Epithelial cell of umbilical artery (primary cell): ENCODE measurements around the gene AGO1. TPM values are rescaled to one million over a fixed set of nuclear protein-coding genes. Genes with fewer than 3 reads are reported as not detected.

ENCODE experiments used
- total RNA-seq: library from RNA; depleted of rRNA; stranded (reverse); fragments of >200 nt; gene quantifications from 2 replicates; pipeline ENCODE4 v1.2.3, GENCODE V29; 2014

AGO1 gene
- 7.4 and 9.1 TPM in 2 replicates for total RNA-seq

DNA sequence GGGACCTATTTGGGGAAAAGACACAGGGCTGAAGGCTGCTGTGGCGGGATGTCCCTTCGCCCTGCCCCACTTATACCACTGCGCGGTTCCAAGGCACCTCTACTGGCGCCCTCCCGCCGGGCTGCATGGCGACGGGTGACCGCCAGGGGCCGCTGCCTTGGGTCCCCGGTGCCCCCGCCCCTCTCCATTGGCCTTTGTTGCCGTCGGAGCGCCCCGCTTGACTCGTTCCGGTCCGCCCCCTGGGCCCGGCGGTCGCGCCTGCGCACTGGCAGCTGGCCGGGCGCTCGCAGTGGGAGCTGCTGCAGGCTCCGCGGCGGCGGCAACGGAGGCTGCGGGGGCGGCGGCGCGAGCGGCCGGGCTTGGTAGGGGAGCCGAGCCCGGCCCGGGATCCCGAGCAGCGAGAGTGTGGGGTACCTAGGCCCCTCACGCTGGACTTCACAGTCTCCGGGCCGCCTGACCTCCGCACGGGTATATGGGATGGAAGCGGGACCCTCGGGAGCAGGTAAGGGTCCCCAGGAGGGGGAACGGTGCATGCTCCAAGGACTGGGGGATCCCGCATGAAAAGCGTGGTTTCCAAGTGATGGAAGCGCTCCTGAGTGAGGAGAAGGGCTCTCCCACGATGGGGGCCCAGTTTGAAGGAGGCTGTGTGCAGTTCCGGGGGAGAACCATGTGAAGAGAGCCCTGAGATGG is at the start of gene AGO1:
AGO1 (plus strand) TSS at position 265 of the 690 bp plus-strand sequence; CDS start at position 478, 213 bp downstream.

DNA sequence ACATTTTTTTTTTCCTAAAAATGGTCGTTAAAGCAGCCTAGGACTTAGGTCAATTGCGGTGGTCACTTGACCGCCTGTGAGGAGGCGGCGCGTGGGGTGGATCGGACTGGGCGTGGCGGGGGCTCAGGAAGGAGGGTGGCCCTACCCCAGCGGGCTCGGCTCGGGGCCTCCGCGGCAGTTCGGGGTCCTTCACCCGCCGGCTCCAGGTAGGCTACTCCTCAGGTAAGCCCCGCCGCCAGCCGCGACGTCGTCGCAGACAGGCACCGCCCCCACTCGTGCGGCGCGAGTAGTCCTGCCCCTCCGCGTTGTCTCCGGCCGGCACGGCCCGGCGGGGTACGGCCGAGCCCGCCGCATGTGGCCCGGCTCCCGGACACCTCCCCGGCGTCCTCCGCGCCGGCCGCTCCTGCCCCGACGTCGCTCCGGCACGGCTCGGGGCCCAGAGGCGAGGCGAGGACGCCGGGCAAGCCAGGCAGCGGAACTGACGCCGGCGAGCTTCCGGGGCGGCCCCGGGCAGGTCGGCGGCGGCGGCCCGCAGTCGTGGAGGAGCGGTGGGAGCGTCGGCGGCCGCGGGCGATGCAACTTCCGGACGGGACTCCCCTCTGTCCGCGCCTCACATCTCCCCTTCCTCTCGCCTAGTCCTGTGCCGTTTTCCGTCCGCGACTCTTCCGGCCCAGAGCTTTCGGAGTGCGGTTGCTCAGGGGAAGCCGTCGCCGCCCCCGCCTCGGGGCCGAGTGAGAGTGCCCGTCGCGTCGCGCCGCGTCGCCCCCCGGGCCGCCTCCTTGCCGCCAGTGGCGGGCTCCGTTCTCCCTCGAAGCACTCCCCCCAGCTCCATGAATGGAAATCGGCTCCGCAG is 47.8 kb downstream of the AGO1 start, which contains the start of gene AGO3:
AGO3 (plus strand) TSS at position 513 of the 853 bp plus-strand sequence; CDS start at position 835, 322 bp downstream.

Other genes with a start within 250 kb of the AGO1 start
- gene PSMB2, start 241.7 kb upstream of the AGO1 start, total RNA-seq: 23.4 and 28.0 TPM in 2 replicates
- 15.3 and 21.6 TPM in 2 replicates for gene C1orf216, start 164.3 kb upstream of the AGO1 start, total RNA-seq
- gene CLSPN, start 113.2 kb upstream of the AGO1 start, total RNA-seq: 13.3 and 25.4 TPM in 2 replicates
- 10.9 and 11.7 TPM in 2 replicates for gene AGO4, start 75.2 kb upstream of the AGO1 start, total RNA-seq
- 6.2 and 10.9 TPM in 2 replicates for gene AGO3, start 47.9 kb downstream of the AGO1 start, total RNA-seq
- gene TEKT2, start 200.9 kb downstream of the AGO1 start, total RNA-seq: 0.15 and 0.32 TPM in 2 replicates
- gene ADPRS, start 205.7 kb downstream of the AGO1 start, total RNA-seq: 39.3 and 42.2 TPM in 2 replicates
- under 0.01 and 0.76 TPM in 2 replicates for gene COL8A2, start 242.0 kb downstream of the AGO1 start, total RNA-seq